ENCODE results near the gene PI4K2B.

Gene PI4K2B

GRCh38 chr4:25233737-25234389 lies at the start of gene PI4K2B:
Gene PI4K2B (plus strand): TSS chr4:25234033. CDS start chr4:25234164, 131 bp downstream.
- DNase-seq (ENCODE audit: low spot score) = peak; percentile 87

DNA sequence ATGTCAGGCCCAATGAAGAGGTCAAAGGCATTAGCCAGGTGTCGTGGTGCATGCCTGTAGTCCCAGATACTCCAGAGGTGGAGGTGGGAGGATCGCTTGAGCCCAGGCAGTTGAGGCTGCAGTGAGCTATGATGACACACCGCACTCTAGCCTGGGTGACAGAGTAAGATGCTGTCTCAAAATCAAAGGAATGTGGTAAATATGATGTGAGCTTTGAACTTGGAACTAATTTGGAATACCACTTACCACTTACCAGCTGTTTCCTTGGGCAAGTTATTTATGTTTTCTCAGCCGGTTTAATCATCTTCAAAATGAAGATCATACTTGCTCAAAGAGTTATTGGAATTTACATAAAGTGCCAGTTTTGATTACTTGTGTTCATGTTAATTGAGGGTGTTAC lies 49.8 kb upstream of the PI4K2B start:
- ATAC-seq (ENCODE audit: low read depth) = no peak
- H3K4me1 ChIP-seq (ENCODE audit: insufficient read depth, poor library complexity, severe bottlenecking) = no peaks in the 10 kb centered on the region
- H3K36me3 ChIP-seq (ENCODE audit: low read depth) = no peaks in the 10 kb centered on the region
- H3K4me3 ChIP-seq (ENCODE audit: severe bottlenecking) = no peak overlapping the region
- H3K27ac ChIP-seq (ENCODE audit: poor library complexity, severe bottlenecking) = no peak overlapping the region
- H3K27me3 ChIP-seq (ENCODE audit: insufficient read depth, poor library complexity, severe bottlenecking) = no peaks in the 10 kb centered on the region
- TF ChIP-seq, protein P1, sequence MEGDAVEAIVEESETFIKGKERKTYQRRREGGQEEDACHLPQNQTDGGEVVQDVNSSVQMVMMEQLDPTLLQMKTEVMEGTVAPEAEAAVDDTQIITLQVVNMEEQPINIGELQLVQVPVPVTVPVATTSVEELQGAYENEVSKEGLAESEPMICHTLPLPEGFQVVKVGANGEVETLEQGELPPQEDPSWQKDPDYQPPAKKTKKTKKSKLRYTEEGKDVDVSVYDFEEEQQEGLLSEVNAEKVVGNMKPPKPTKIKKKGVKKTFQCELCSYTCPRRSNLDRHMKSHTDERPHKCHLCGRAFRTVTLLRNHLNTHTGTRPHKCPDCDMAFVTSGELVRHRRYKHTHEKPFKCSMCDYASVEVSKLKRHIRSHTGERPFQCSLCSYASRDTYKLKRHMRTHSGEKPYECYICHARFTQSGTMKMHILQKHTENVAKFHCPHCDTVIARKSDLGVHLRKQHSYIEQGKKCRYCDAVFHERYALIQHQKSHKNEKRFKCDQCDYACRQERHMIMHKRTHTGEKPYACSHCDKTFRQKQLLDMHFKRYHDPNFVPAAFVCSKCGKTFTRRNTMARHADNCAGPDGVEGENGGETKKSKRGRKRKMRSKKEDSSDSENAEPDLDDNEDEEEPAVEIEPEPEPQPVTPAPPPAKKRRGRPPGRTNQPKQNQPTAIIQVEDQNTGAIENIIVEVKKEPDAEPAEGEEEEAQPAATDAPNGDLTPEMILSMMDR (IDR thresholded peaks at IDR 0.05; ENCODE audit: poor library complexity, severe bottlenecking) = no peak
- no peaks in the 10 kb centered on the region for H3K9me3 ChIP-seq (ENCODE audit: severe bottlenecking)
- no peak for DNase-seq (ENCODE audit: low spot score)

More at GRCh38 chr4:25233737-25234389, at the start of gene PI4K2B:
- H3K27me3 ChIP-seq (ENCODE audit: insufficient read depth, poor library complexity, severe bottlenecking) = no peaks in the 10 kb centered on the region
- peaks cover 9% of the 10 kb centered on the region for H3K4me1 ChIP-seq (ENCODE audit: insufficient read depth, poor library complexity, severe bottlenecking)
- TF ChIP-seq, protein P1 (IDR thresholded peaks at IDR 0.05; ENCODE audit: poor library complexity, severe bottlenecking) = no peak
- H3K36me3 ChIP-seq (ENCODE audit: low read depth) = no peaks in the 10 kb centered on the region
- peak; percentile 63 for ATAC-seq (ENCODE audit: low read depth)
- H3K4me3 ChIP-seq (ENCODE audit: severe bottlenecking) = peak within 1 kb of the TSS; percentile 69
- H3K9me3 ChIP-seq (ENCODE audit: severe bottlenecking) = no peaks in the 10 kb centered on the region
- peak within 1 kb of the TSS; percentile 90 for H3K27ac ChIP-seq (ENCODE audit: poor library complexity, severe bottlenecking)

DNA sequence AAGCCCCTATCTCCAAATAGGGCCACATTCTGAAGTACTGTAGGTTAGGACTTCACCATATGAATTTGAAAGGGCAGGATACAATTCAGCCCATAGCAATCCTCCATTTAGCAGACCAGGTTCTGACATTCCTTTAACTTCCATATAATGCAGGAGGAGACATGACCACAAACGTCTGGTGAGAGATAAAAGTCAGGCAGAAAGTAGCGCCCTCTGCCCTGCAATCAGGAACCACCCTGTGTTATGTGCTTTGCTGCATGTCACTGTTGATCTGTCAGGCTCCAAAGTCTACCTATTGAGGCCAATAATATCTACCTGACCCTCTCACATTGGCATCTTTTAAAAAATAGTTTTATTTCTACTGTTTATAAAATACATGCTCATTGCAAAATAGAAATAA lies 43.4 kb upstream of the PI4K2B start:
- DNase-seq (ENCODE audit: low spot score) (no peak), ATAC-seq (ENCODE audit: low read depth) (no peak)
- TF ChIP-seq, protein P1 (IDR thresholded peaks at IDR 0.05; ENCODE audit: poor library complexity, severe bottlenecking) = no peak
- Histone ChIP-seq H3K4me1 (ENCODE audit: insufficient read depth, poor library complexity, severe bottlenecking) (no peaks in the 10 kb centered on the region), H3K27ac (ENCODE audit: poor library complexity, severe bottlenecking) (no peak overlapping the region), H3K27me3 (ENCODE audit: insufficient read depth, poor library complexity, severe bottlenecking) (no peaks in the 10 kb centered on the region), H3K36me3 (ENCODE audit: low read depth) (no peaks in the 10 kb centered on the region), H3K9me3 (ENCODE audit: severe bottlenecking) (no peaks in the 10 kb centered on the region), H3K4me3 (ENCODE audit: severe bottlenecking) (no peak overlapping the region)

GRCh38 chr4:25198713-25199112 lies 35.1 kb upstream of the PI4K2B start:
- no peaks in the 10 kb centered on the region for H3K36me3 ChIP-seq (ENCODE audit: low read depth)
- H3K4me1 ChIP-seq (ENCODE audit: insufficient read depth, poor library complexity, severe bottlenecking) = no peaks in the 10 kb centered on the region
- no peak overlapping the region for H3K4me3 ChIP-seq (ENCODE audit: severe bottlenecking)
- no peak for DNase-seq (ENCODE audit: low spot score)
- TF ChIP-seq, protein P1 (IDR thresholded peaks at IDR 0.05; ENCODE audit: poor library complexity, severe bottlenecking) = no peak
- no peaks in the 10 kb centered on the region for H3K9me3 ChIP-seq (ENCODE audit: severe bottlenecking)
- ATAC-seq (ENCODE audit: low read depth) = no peak
- no peak overlapping the region for H3K27ac ChIP-seq (ENCODE audit: poor library complexity, severe bottlenecking)
- no peaks in the 10 kb centered on the region for H3K27me3 ChIP-seq (ENCODE audit: insufficient read depth, poor library complexity, severe bottlenecking)

DNA sequence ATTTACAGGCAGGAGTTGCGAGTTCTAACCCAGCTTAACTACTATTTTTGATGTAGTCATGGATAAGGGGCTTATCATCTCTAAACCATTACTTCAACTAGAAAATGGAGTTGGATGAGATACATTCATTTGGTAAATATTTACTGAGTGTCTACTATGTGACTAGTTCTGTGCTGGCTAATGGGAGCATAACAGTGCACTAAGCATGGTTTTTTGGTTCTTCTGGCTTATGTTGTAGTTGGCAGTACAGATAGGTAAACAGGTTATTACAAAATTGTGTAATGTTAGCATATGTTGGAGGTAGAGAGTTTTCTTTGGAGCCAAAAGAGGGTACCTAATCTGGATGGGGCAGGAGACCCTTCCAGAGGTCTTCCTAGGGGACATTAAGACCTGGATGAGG lies 25.8 kb upstream of the PI4K2B start:
- DNase-seq (ENCODE audit: low spot score) (no peak), ATAC-seq (ENCODE audit: low read depth) (no peak)
- Histone ChIP-seq H3K4me1 (ENCODE audit: insufficient read depth, poor library complexity, severe bottlenecking) (no peaks in the 10 kb centered on the region), H3K9me3 (ENCODE audit: severe bottlenecking) (no peaks in the 10 kb centered on the region), H3K4me3 (ENCODE audit: severe bottlenecking) (no peak overlapping the region), H3K27me3 (ENCODE audit: insufficient read depth, poor library complexity, severe bottlenecking) (no peaks in the 10 kb centered on the region), H3K27ac (ENCODE audit: poor library complexity, severe bottlenecking) (no peak overlapping the region), H3K36me3 (ENCODE audit: low read depth) (no peaks in the 10 kb centered on the region)
- TF ChIP-seq, protein P1 (IDR thresholded peaks at IDR 0.05; ENCODE audit: poor library complexity, severe bottlenecking) = no peak

All from RWPE2 (cell line).